ENCODE measurements around the gene ANO2.

ANO2 gene

GRCh38 chr12:5768581-5769196 lies 176.4 kb downstream of the ANO2 start:
- Histone ChIP-seq H3K23ac (ENCODE audit: low read length in 2 of 2) (no peak overlapping the region), H4K8ac (ENCODE audit: low read length) (no peak overlapping the region), H3K4ac (ENCODE audit: low read depth in 1 of 2, low read length in 2 of 2) (no peak overlapping the region), H2AK5ac (ENCODE audit: low read length, severe bottlenecking) (no peak overlapping the region), H3K36me3 (ENCODE audit: control insufficient read depth in 1 of 2, insufficient read depth in 2 of 2, low read depth in 1 of 2, low read length in 2 of 2) (no peaks in the 10 kb centered on the region), H3K27ac (ENCODE audit: low read length, poor library complexity, severe bottlenecking) (no peak overlapping the region), H2BK120ac (ENCODE audit: low read depth, low read length) (no peak overlapping the region), H2BK5ac (ENCODE audit: low read depth, low read length, poor library complexity, severe bottlenecking) (no peak overlapping the region), H4K91ac (ENCODE audit: low read length) (no peak overlapping the region), H3K4me3 (ENCODE audit: insufficient read depth in 1 of 2, low read depth in 1 of 2, low read length in 2 of 2) (no peak overlapping the region), H3K79me1 (replicated peaks; ENCODE audit: low read length, poor library complexity, severe bottlenecking) (no peaks in the 10 kb centered on the region), H3K4me2 (ENCODE audit: low read length, poor library complexity, severe bottlenecking) (no peak overlapping the region), H2BK12ac (ENCODE audit: low read length in 2 of 2) (no peak overlapping the region), H3K27me3 (ENCODE audit: control insufficient read depth in 1 of 2, insufficient read depth in 1 of 2, low read length in 2 of 2) (peaks cover 11 to 40% of the 10 kb centered on the region in 2 experiments), H3K4me1 (ENCODE audit: control insufficient read depth, insufficient read depth, low read depth, low read length) (no peaks in the 10 kb centered on the region), H2AFZ (ENCODE audit: low read depth, low read length) (no peak overlapping the region), H2BK15ac (ENCODE audit: low read depth, poor library complexity, severe bottlenecking) (no peak overlapping the region), H3K9me3 (ENCODE audit: control insufficient read depth, low read length) (no peaks in the 10 kb centered on the region), H3K18ac (ENCODE audit: low read depth in 1 of 2, low read length in 2 of 2) (peak overlapping the region in 1 of 2 experiments; percentile 29), H3K9ac (ENCODE audit: low read length) (no peak overlapping the region), H3K14ac (ENCODE audit: low read length in 2 of 2) (no peak overlapping the region)
- no peak for DNase-seq
- 77% methylated on average over 7 of the region's 8 CpGs for WGBS

GRCh38 chr12:5768171-5768570 lies 176.9 kb downstream of the ANO2 start:
- H3K18ac ChIP-seq (ENCODE audit: low read depth in 1 of 2, low read length in 2 of 2) = no peak overlapping the region
- WGBS = 85% methylated on average over 1 of the region's 2 CpGs
- H3K27ac ChIP-seq (ENCODE audit: low read length, poor library complexity, severe bottlenecking) = no peak overlapping the region
- no peak overlapping the region for H2BK15ac ChIP-seq (ENCODE audit: low read depth, poor library complexity, severe bottlenecking)
- no peak overlapping the region for H3K9ac ChIP-seq (ENCODE audit: low read length)
- H2AFZ ChIP-seq (ENCODE audit: low read depth, low read length) = no peak overlapping the region
- no peaks in the 10 kb centered on the region for H3K79me1 ChIP-seq (replicated peaks; ENCODE audit: low read length, poor library complexity, severe bottlenecking)
- no peak overlapping the region for H2BK120ac ChIP-seq (ENCODE audit: low read depth, low read length)
- no peaks in the 10 kb centered on the region for H3K4me1 ChIP-seq (ENCODE audit: control insufficient read depth, insufficient read depth, low read depth, low read length)
- no peak overlapping the region for H3K4me2 ChIP-seq (ENCODE audit: low read length, poor library complexity, severe bottlenecking)
- H3K14ac ChIP-seq (ENCODE audit: low read length in 2 of 2) = no peak overlapping the region
- H4K91ac ChIP-seq (ENCODE audit: low read length) = no peak overlapping the region
- DNase-seq = no peak
- H2BK12ac ChIP-seq (ENCODE audit: low read length in 2 of 2) = no peak overlapping the region
- no peak overlapping the region for H3K4ac ChIP-seq (ENCODE audit: low read depth in 1 of 2, low read length in 2 of 2)
- peaks cover 7 to 40% of the 10 kb centered on the region in 2 experiments for H3K27me3 ChIP-seq (ENCODE audit: control insufficient read depth in 1 of 2, insufficient read depth in 1 of 2, low read length in 2 of 2)
- H2AK5ac ChIP-seq (ENCODE audit: low read length, severe bottlenecking) = no peak overlapping the region
- no peak overlapping the region for H4K8ac ChIP-seq (ENCODE audit: low read length)
- no peaks in the 10 kb centered on the region for H3K9me3 ChIP-seq (ENCODE audit: control insufficient read depth, low read length)
- H3K36me3 ChIP-seq (ENCODE audit: control insufficient read depth in 1 of 2, insufficient read depth in 2 of 2, low read depth in 1 of 2, low read length in 2 of 2) = no peaks in the 10 kb centered on the region
- H3K4me3 ChIP-seq (ENCODE audit: insufficient read depth in 1 of 2, low read depth in 1 of 2, low read length in 2 of 2) = no peak overlapping the region
- no peak overlapping the region for H2BK5ac ChIP-seq (ENCODE audit: low read depth, low read length, poor library complexity, severe bottlenecking)
- no peak overlapping the region for H3K23ac ChIP-seq (ENCODE audit: low read length in 2 of 2)

- no peak overlapping the region for H3K9ac ChIP-seq (ENCODE audit: low read length)
- no peaks in the 10 kb centered on the region for H3K36me3 ChIP-seq (ENCODE audit: control insufficient read depth in 1 of 2, insufficient read depth in 2 of 2, low read depth in 1 of 2, low read length in 2 of 2)
- H2AFZ ChIP-seq (ENCODE audit: low read depth, low read length) = no peak overlapping the region
- H3K4ac ChIP-seq (ENCODE audit: low read depth in 1 of 2, low read length in 2 of 2) = no peak overlapping the region
- no peaks in the 10 kb centered on the region for H3K79me1 ChIP-seq (replicated peaks; ENCODE audit: low read length, poor library complexity, severe bottlenecking)
- no peak overlapping the region for H3K4me2 ChIP-seq (ENCODE audit: low read length, poor library complexity, severe bottlenecking)
- H3K27ac ChIP-seq (ENCODE audit: low read length, poor library complexity, severe bottlenecking) = no peak overlapping the region
- H3K23ac ChIP-seq (ENCODE audit: low read length in 2 of 2) = no peak overlapping the region
- WGBS = 49% methylated on average over 2 of the region's 3 CpGs
- H2AK5ac ChIP-seq (ENCODE audit: low read length, severe bottlenecking) = no peak overlapping the region
- H3K18ac ChIP-seq (ENCODE audit: low read depth in 1 of 2, low read length in 2 of 2) = no peak overlapping the region
- no peak overlapping the region for H2BK12ac ChIP-seq (ENCODE audit: low read length in 2 of 2)
- DNase-seq = no peak
- peaks cover 4 to 8% of the 10 kb centered on the region in 2 experiments for H3K27me3 ChIP-seq (ENCODE audit: control insufficient read depth in 1 of 2, insufficient read depth in 1 of 2, low read length in 2 of 2)
- no peak overlapping the region for H2BK5ac ChIP-seq (ENCODE audit: low read depth, low read length, poor library complexity, severe bottlenecking)
- no peak overlapping the region for H4K8ac ChIP-seq (ENCODE audit: low read length)
- no peak overlapping the region for H2BK15ac ChIP-seq (ENCODE audit: low read depth, poor library complexity, severe bottlenecking)
- H3K9me3 ChIP-seq (ENCODE audit: control insufficient read depth, low read length) = no peaks in the 10 kb centered on the region
- H2BK120ac ChIP-seq (ENCODE audit: low read depth, low read length) = no peak overlapping the region
- H4K91ac ChIP-seq (ENCODE audit: low read length) = no peak overlapping the region
- no peak overlapping the region for H3K4me3 ChIP-seq (ENCODE audit: insufficient read depth in 1 of 2, low read depth in 1 of 2, low read length in 2 of 2)
- H3K4me1 ChIP-seq (ENCODE audit: control insufficient read depth, insufficient read depth, low read depth, low read length) = no peaks in the 10 kb centered on the region
- H3K14ac ChIP-seq (ENCODE audit: low read length in 2 of 2) = no peak overlapping the region
Observed at GRCh38 chr12:5758347-5758746, 186.7 kb downstream of the ANO2 start.

GRCh38 chr12:5756338-5756842 lies 188.7 kb downstream of the ANO2 start:
- no peak overlapping the region for H2BK5ac ChIP-seq (ENCODE audit: low read depth, low read length, poor library complexity, severe bottlenecking)
- 69% methylated on average over 5 of the region's 5 CpGs for WGBS
- no peak for DNase-seq

More at GRCh38 chr12:5756338-5756842, 188.7 kb downstream of the ANO2 start:
- H2BK12ac ChIP-seq (ENCODE audit: low read length in 2 of 2) = no peak overlapping the region
- no peaks in the 10 kb centered on the region for H3K9me3 ChIP-seq (ENCODE audit: control insufficient read depth, low read length)
- no peaks in the 10 kb centered on the region for H3K79me1 ChIP-seq (replicated peaks; ENCODE audit: low read length, poor library complexity, severe bottlenecking)
- no peak overlapping the region for H3K9ac ChIP-seq (ENCODE audit: low read length)
- no peak overlapping the region for H3K18ac ChIP-seq (ENCODE audit: low read depth in 1 of 2, low read length in 2 of 2)
- H4K8ac ChIP-seq (ENCODE audit: low read length) = no peak overlapping the region
- H2BK15ac ChIP-seq (ENCODE audit: low read depth, poor library complexity, severe bottlenecking) = no peak overlapping the region
- H2AFZ ChIP-seq (ENCODE audit: low read depth, low read length) = no peak overlapping the region
- H3K4ac ChIP-seq (ENCODE audit: low read depth in 1 of 2, low read length in 2 of 2) = no peak overlapping the region
- H3K36me3 ChIP-seq (ENCODE audit: control insufficient read depth in 1 of 2, insufficient read depth in 2 of 2, low read depth in 1 of 2, low read length in 2 of 2) = no peaks in the 10 kb centered on the region
- H3K4me1 ChIP-seq (ENCODE audit: control insufficient read depth, insufficient read depth, low read depth, low read length) = no peaks in the 10 kb centered on the region
- H3K14ac ChIP-seq (ENCODE audit: low read length in 2 of 2) = no peak overlapping the region
- no peak overlapping the region for H2BK120ac ChIP-seq (ENCODE audit: low read depth, low read length)
- H3K4me3 ChIP-seq (ENCODE audit: insufficient read depth in 1 of 2, low read depth in 1 of 2, low read length in 2 of 2) = no peak overlapping the region
- no peak overlapping the region for H3K23ac ChIP-seq (ENCODE audit: low read length in 2 of 2)
- H4K91ac ChIP-seq (ENCODE audit: low read length) = no peak overlapping the region
- H3K4me2 ChIP-seq (ENCODE audit: low read length, poor library complexity, severe bottlenecking) = no peak overlapping the region
- H3K27me3 ChIP-seq (ENCODE audit: control insufficient read depth in 1 of 2, insufficient read depth in 1 of 2, low read length in 2 of 2) = peaks cover 0 to 4% of the 10 kb centered on the region in 2 experiments
- H3K27ac ChIP-seq (ENCODE audit: low read length, poor library complexity, severe bottlenecking) = no peak overlapping the region
- no peak overlapping the region for H2AK5ac ChIP-seq (ENCODE audit: low read length, severe bottlenecking)

All from mesenchymal stem cell (in vitro differentiated cells and primary cell).